ENCODE data around the gene POTEJ.
"Not testable (repeated sequence)": the region's sequence is repeated elsewhere in the genome, so short reads cannot be mapped to it uniquely, and the experiment has no call there.

DNA sequence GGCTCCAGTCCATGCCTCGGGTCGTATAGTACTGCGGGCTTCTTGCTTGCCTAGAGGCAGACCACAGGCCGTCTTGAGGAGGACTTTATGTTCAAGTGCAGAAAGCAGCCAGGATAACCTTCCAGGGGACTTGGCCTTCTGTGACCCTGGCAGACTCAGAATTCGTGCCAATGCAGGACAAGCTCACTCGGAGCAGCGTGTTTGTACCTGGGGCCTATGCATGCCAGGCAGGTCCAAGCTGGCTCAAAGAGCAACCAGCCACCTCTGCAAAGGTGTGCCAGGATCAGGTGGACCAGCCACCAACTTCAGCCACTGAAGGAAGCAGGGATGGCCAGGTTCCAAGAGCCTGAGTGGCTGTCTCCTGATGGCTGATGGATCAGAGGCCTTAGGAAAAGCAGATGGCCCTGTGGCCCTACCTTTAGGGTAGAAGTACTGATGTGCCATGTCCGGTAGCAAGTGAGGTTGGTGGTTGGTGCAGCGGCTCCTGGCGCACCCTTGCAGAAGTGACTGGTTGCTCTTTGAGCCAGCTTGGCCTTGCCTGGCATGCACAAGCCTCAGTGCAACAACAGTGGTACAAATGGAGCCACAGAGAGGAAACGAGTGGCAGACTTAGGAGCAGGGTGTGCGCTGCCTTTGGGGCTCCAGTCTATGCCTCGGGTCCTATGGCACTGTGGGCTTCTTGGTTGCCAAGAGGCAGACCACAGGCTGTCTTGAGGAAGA lies 58.9 kb downstream of the POTEJ start:
- TF ChIP-seq, protein P1, sequence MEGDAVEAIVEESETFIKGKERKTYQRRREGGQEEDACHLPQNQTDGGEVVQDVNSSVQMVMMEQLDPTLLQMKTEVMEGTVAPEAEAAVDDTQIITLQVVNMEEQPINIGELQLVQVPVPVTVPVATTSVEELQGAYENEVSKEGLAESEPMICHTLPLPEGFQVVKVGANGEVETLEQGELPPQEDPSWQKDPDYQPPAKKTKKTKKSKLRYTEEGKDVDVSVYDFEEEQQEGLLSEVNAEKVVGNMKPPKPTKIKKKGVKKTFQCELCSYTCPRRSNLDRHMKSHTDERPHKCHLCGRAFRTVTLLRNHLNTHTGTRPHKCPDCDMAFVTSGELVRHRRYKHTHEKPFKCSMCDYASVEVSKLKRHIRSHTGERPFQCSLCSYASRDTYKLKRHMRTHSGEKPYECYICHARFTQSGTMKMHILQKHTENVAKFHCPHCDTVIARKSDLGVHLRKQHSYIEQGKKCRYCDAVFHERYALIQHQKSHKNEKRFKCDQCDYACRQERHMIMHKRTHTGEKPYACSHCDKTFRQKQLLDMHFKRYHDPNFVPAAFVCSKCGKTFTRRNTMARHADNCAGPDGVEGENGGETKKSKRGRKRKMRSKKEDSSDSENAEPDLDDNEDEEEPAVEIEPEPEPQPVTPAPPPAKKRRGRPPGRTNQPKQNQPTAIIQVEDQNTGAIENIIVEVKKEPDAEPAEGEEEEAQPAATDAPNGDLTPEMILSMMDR (IDR thresholded peaks at IDR 0.05; ENCODE audit: poor library complexity, severe bottlenecking): not testable (repeated sequence)
- TF ChIP-seq, protein P2, sequence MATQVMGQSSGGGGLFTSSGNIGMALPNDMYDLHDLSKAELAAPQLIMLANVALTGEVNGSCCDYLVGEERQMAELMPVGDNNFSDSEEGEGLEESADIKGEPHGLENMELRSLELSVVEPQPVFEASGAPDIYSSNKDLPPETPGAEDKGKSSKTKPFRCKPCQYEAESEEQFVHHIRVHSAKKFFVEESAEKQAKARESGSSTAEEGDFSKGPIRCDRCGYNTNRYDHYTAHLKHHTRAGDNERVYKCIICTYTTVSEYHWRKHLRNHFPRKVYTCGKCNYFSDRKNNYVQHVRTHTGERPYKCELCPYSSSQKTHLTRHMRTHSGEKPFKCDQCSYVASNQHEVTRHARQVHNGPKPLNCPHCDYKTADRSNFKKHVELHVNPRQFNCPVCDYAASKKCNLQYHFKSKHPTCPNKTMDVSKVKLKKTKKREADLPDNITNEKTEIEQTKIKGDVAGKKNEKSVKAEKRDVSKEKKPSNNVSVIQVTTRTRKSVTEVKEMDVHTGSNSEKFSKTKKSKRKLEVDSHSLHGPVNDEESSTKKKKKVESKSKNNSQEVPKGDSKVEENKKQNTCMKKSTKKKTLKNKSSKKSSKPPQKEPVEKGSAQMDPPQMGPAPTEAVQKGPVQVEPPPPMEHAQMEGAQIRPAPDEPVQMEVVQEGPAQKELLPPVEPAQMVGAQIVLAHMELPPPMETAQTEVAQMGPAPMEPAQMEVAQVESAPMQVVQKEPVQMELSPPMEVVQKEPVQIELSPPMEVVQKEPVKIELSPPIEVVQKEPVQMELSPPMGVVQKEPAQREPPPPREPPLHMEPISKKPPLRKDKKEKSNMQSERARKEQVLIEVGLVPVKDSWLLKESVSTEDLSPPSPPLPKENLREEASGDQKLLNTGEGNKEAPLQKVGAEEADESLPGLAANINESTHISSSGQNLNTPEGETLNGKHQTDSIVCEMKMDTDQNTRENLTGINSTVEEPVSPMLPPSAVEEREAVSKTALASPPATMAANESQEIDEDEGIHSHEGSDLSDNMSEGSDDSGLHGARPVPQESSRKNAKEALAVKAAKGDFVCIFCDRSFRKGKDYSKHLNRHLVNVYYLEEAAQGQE (IDR thresholded peaks at IDR 0.05; ENCODE audit: borderline replicate concordance): not testable (repeated sequence)
- not testable (repeated sequence) for TF ChIP-seq RAD21 (conservative IDR thresholded peaks at IDR 0.05); EZH2 (IDR thresholded peaks at IDR 0.05; ENCODE audit: borderline replicate concordance, insufficient read depth, low read length, poor library complexity, severe bottlenecking); POLR2AphosphoS5 (IDR thresholded peaks at IDR 0.05); MXI1 (conservative IDR thresholded peaks at IDR 0.05; ENCODE audit: poor library complexity, severe bottlenecking); EP300 (conservative IDR thresholded peaks at IDR 0.05; ENCODE audit: poor library complexity, severe bottlenecking); TAF1 (IDR thresholded peaks at IDR 0.05; ENCODE audit: low read depth); SMC3 (conservative IDR thresholded peaks at IDR 0.05; ENCODE audit: poor library complexity)
